GM23248 (cell line): Measurements from ENCODE around the gene FRMPD4. TPM values are rescaled to one million over a fixed set of nuclear protein-coding genes. Genes with fewer than 3 reads are reported as not detected.

ENCODE experiments used
- DNase-seq: peaks from one replicate; pipeline ENCODE4 v3.0.0-alpha.2; 2015
- H2AFZ ChIP-seq: fragments of 200-600 bp; sonication (generic); 2 replicates; pipeline ENCODE4 v1.6.1; 2016; ENCODE audit warnings: antibody characterized with exemption
- H3F3A ChIP-seq: fragments of 200-600 bp; sonication (generic); 2 replicates; pipeline ENCODE4 v1.6.1; 2016; ENCODE audit warnings: mild to moderate bottlenecking, antibody characterized with exemption, mixed run types; ENCODE audit not compliant: insufficient read depth
- H3K27ac ChIP-seq: fragments of 200-600 bp; sonication (generic); 2 replicates; pipeline ENCODE4 v1.5.1; 2016; ENCODE audit warnings: mild to moderate bottlenecking
- H3K27me3 ChIP-seq: fragments of 200-600 bp; sonication (generic); replicated peaks from 2 replicates; pipeline ENCODE4 v1.6.1; 2016; ENCODE audit warnings: mild to moderate bottlenecking; ENCODE audit not compliant: insufficient read depth
- H3K36me3 ChIP-seq: fragments of 200-600 bp; sonication (generic); 2 replicates; pipeline ENCODE4 v1.6.1; 2016; ENCODE audit warnings: low read depth, mild to moderate bottlenecking
- H3K4me1 ChIP-seq: fragments of 200-600 bp; sonication (generic); 2 replicates; pipeline ENCODE4 v1.6.1; 2016; ENCODE audit warnings: mild to moderate bottlenecking; ENCODE audit not compliant: insufficient read depth
- H3K4me2 ChIP-seq: fragments of 200-600 bp; sonication (generic); one replicate; pipeline ENCODE4 v1.6.1; 2016; ENCODE audit warnings: mild to moderate bottlenecking; ENCODE audit not compliant: unreplicated experiment
- H3K4me3 ChIP-seq: fragments of 200-600 bp; sonication (generic); 2 replicates; pipeline ENCODE4 v1.5.1; 2016; ENCODE audit warnings: mild to moderate bottlenecking
- H3K79me2 ChIP-seq: fragments of 200-600 bp; sonication (generic); 2 replicates; pipeline ENCODE4 v1.6.1; 2016; ENCODE audit warnings: mild to moderate bottlenecking; ENCODE audit not compliant: insufficient read depth
- H3K9ac ChIP-seq: fragments of 200-600 bp; sonication (generic); 2 replicates; pipeline ENCODE4 v1.6.1; 2016; ENCODE audit warnings: mild to moderate bottlenecking
- H3K9me2 ChIP-seq: fragments of 200-600 bp; sonication (generic); 2 replicates; pipeline ENCODE4 v1.6.1; 2016; ENCODE audit warnings: mixed run types, mild to moderate bottlenecking, moderate library complexity; ENCODE audit not compliant: insufficient read depth
- H3K9me3 ChIP-seq: fragments of 200-600 bp; sonication (generic); one replicate; pipeline ENCODE4 v1.6.1; 2017; ENCODE audit warnings: low read depth
- H4K20me1 ChIP-seq: fragments of 200-600 bp; sonication (generic); 2 replicates; pipeline ENCODE4 v1.6.0; 2016; ENCODE audit not compliant: insufficient read depth
- EZH2 ChIP-seq: fragments of 200-600 bp; sonication (generic); IDR thresholded peaks from 2 replicates; pipeline ENCODE4 v1.6.1; 2018; ENCODE audit warnings: antibody characterized with exemption, mild to moderate bottlenecking; ENCODE audit not compliant: insufficient read depth, poor library complexity, severe bottlenecking
- EZH2phosphoT487 ChIP-seq: fragments of 200-600 bp; sonication (generic); IDR thresholded peaks from 2 replicates; pipeline ENCODE4 v1.6.1; 2018; ENCODE audit warnings: antibody characterized with exemption, moderate library complexity, mild to moderate bottlenecking, low read depth; ENCODE audit not compliant: insufficient read depth
- WGBS, 2 experiments: methylation state at CpG; one replicate each; pipeline ENCODE4 v1.1.6; 2015 to 2017; ENCODE audit warnings: low lambda C conversion rate in 2 of 2, low coverage in 1 of 2; ENCODE audit errors: missing lambda C conversion rate in 2 of 2; 5-methylcytosine and 5-hydroxymethylcytosine counted together
- in situ Hi-C: fragments of 300-500 bp; cut with MboI; formaldehyde crosslinking; loops from 2 replicates; pipeline ENCODE4 v1.15.0; 2020
- polyA plus RNA-seq: library from polyadenylated mRNA; unstranded; fragments of >200 nt; fragmentation: Nextera tagmentation; extraction: Ambion mirVana; gene quantifications from 2 replicates; pipeline ENCODE4 v1.2.1, GENCODE V29; 2016
- small RNA-seq: library from RNA; depleted of rRNA; stranded (forward); fragments of <200 nt; gene quantifications from one replicate; pipeline ENCODE3, GENCODE V24; 2014; ENCODE audit warnings: low read depth, low replicate concordance
- total RNA-seq: library from RNA; depleted of rRNA; stranded (reverse); fragments of >200 nt; shearing (Covaris generic); gene quantifications from 2 replicates; pipeline ENCODE4 v1.2.3, GENCODE V29; 2014

Gene FRMPD4
- total and polyA plus RNA-seq, 2 experiments from 2014 or later, result 0.04 TPM; not detected in 1

DNA sequence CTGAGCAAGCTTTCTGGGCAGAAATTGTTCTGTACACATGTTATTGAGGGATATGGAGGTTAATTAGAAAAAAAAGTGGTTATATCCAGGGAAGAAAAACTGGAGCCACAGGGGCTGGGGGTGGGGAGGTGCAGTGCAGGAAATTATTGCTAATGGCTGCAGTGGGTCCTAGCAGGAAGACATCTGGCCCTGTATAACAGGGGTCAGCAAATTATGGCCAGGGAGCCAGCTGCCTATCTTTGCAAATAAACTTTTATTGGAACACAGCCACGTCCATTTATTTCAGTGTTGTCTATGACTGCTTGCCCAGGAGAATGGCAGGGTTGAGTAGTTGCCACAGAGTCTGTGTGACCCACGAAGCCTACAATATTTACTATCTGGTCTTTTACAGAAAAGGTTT lies 629.6 kb downstream of the FRMPD4 start:
- Histone ChIP-seq H3K4me1 (no peaks in the 10 kb centered on the region), H3K9me3 (no peaks in the 10 kb centered on the region), H3F3A (no peaks in the 10 kb centered on the region), H3K27me3 (no peaks in the 10 kb centered on the region), H2AFZ (no peak overlapping the region), H3K9ac (no peak overlapping the region), H3K79me2 (no peaks in the 10 kb centered on the region), H3K4me2 (no peak overlapping the region), H4K20me1 (no peaks in the 10 kb centered on the region), H3K27ac (no peak overlapping the region), H3K9me2 (no peaks in the 10 kb centered on the region), H3K4me3 (no peak overlapping the region), H3K36me3 (no peaks in the 10 kb centered on the region)
- 0% methylated on average over 2 of the region's 2 CpGs for WGBS, 2 experiments
- TF ChIP-seq EZH2phosphoT487 (no peak), EZH2 (no peak)
- DNase-seq, result no peak
- in situ Hi-C loops, result no loop called here

DNA sequence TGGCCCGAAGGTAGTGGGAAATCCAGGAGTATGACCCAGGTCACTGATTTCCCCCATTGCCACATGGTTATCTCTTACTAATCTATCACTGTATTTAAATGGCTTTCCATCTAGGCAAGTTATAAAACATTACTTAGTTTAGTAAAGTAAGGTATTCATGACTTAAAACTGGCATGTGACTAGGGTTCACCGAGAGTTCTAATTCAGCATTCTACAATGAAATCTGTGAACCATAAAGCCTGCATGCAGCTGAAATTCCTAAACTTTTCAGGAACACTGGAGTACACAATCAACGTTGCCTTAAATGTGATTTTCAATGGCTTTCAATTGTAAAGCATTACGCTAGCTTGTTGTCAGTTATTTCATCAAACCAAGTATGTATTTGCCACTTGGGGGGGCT lies 630.2 kb downstream of the FRMPD4 start:
- H2AFZ ChIP-seq, result no peak overlapping the region
- no peaks in the 10 kb centered on the region for H3K27me3 ChIP-seq

DNA sequence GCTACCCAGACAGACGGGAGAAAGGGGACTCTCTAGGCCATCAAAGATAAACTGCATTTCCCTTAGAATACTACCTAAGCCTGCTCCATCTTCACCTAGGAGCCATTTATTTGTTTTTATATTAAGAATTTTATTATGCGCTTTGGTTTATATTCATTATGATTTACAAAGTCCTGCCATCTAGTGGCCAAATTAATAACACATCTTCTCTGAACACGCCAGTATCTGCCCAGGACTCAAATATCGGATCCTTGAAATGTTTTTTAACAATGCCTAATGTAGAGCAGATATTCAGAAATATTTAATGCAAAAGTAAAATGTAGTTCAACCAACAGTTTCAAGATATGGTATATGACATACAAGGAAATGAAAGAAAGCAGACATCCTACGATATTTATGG lies 632.2 kb downstream of the FRMPD4 start:
- no peaks in the 10 kb centered on the region for H3K36me3 ChIP-seq
- H3K4me2 ChIP-seq, result no peak overlapping the region
- no peaks in the 10 kb centered on the region for H3F3A ChIP-seq
- H4K20me1 ChIP-seq, result no peaks in the 10 kb centered on the region
- H3K9ac ChIP-seq, result no peak overlapping the region
- H3K79me2 ChIP-seq, result no peaks in the 10 kb centered on the region
- H3K27me3 ChIP-seq, result no peaks in the 10 kb centered on the region
- no peaks in the 10 kb centered on the region for H3K9me3 ChIP-seq
- DNase-seq, result peak; percentile 43
- H3K4me1 ChIP-seq, result no peaks in the 10 kb centered on the region
- TF ChIP-seq EZH2phosphoT487 (no peak), EZH2 (no peak)
- no peak overlapping the region for H3K4me3 ChIP-seq
- in situ Hi-C loops, result no loop called here
- 22 to 23% methylated on average over 5 of the region's 5 CpGs for WGBS, 2 experiments
- H2AFZ ChIP-seq, result no peak overlapping the region
- H3K27ac ChIP-seq, result no peak overlapping the region
- H3K9me2 ChIP-seq, result no peaks in the 10 kb centered on the region

More for the DNA sequence above, 630.2 kb downstream of the FRMPD4 start:
- Histone ChIP-seq H3K9me3 (no peaks in the 10 kb centered on the region), H3K4me3 (no peak overlapping the region), H3K27ac (no peak overlapping the region), H3F3A (no peaks in the 10 kb centered on the region), H3K9ac (no peak overlapping the region), H3K4me2 (no peak overlapping the region), H3K4me1 (no peaks in the 10 kb centered on the region), H4K20me1 (no peaks in the 10 kb centered on the region), H3K79me2 (no peaks in the 10 kb centered on the region), H3K9me2 (no peaks in the 10 kb centered on the region), H3K36me3 (no peaks in the 10 kb centered on the region)
- in situ Hi-C loops, result no loop called here
- DNase-seq, result no peak
- WGBS, 2 experiments, result 53 to 71% methylated on average over 4 of the region's 4 CpGs
- TF ChIP-seq EZH2phosphoT487 (no peak), EZH2 (no peak)

DNA sequence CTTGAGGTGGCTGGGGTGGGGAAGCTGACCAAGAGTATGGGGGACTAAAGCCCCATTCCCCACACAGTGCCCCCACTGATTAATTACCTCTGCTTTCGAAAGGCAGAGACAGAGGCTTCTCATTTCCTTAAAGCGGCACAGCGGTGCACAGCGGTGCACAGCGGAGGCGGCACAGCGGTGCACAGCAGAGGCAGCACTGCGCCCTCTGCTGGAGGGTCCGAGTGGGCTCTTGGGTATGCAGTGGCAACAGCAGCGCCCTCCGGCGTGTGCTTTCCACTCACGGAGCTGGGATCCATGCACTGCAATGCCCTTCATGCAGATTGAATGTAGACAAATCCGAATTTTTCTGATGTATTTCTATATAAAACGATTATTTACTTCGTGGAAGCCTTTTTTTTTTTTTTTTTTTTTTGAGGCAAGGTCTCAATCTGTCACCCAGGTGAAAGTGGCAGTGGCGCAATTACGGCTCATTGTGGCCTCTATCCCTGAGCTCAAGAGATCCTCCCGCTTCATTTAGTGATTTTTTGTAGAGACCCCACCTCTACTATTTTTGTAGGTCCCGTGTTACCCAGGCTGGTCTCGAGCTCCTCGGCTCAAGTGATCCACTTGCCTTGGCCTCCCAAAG lies 633.3 kb downstream of the FRMPD4 start:
- TF ChIP-seq EZH2phosphoT487 (no peak), EZH2 (no peak)
- Histone ChIP-seq H3K4me2 (peak overlapping the region; percentile 28), H3K79me2 (no peaks in the 10 kb centered on the region), H2AFZ (peak overlapping the region; percentile 38; the same call in 1 of the 2 replicates), H3K4me3 (no peak overlapping the region), H3K9ac (no peak overlapping the region), H3K27me3 (no peaks in the 10 kb centered on the region), H3K9me2 (no peaks in the 10 kb centered on the region), H4K20me1 (no peaks in the 10 kb centered on the region), H3K36me3 (no peaks in the 10 kb centered on the region), H3K4me1 (no peaks in the 10 kb centered on the region), H3K9me3 (no peaks in the 10 kb centered on the region), H3F3A (no peaks in the 10 kb centered on the region), H3K27ac (no peak overlapping the region)
- WGBS, 2 experiments, result 17 to 26% methylated on average over 15 to 21 of the region's 22 CpGs
- peak; percentile 72 for DNase-seq
- in situ Hi-C loops, result no loop called here

Small RNA genes within 50 kb of the gene (small RNA-seq; reads per million reads assigned to genes)
- gene AC119619.1, result not detected
- gene RF00019, result not detected
- not detected for gene RN7SKP290
